GM19035 (cell line): ENCODE data around the gene ZNF431.
"Not testable (repeated sequence)": the region's sequence is repeated elsewhere in the genome, so short reads cannot be mapped to it uniquely, and the experiment has no call there.

Experiments
- ATAC-seq: cut with Tn5 transposase; IDR thresholded peaks from one replicate; pipeline ENCODE4 v1.9.1; 2021; ENCODE audit not compliant: unreplicated experiment

The ZNF431 gene

DNA sequence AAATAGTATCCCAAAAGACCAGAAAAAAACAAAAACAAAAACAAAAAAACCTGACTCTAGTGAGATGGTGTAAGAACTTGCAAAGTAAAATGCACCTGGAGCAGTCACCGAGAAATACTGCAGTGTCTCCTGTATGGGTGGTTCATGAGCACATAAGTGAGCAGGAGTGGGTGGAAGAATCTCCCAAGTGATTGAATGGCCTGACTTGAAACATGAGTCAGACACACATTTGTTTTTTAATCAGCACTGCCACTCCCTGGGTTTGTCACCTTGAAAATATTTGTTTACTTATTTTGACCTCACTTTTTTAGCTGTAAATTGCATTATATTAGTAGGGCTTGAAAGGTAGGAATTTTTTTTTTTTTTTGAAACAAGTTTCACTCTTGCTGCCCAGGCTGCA, 2.0 kb downstream of the ZNF431 start:
- no peak for ATAC-seq

DNA sequence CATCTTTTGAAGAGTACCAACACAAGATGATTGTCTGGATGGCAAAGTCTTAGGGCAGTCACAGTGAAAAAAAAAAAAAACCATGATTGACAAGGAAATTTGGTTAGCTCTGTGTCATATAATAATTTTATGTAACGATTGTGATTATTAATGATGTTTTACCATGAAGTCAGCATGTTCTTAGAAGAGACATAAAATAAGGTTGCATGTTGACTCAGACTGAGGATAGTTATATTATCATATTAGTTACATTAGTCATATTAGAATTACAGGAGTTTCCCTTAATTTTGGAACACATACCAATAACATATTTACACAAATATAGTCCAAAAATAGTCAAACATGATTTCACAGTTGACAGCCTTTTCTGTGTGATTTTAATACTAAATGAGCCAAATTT, 5.7 kb downstream of the ZNF431 start:
- ATAC-seq, result no peak

DNA sequence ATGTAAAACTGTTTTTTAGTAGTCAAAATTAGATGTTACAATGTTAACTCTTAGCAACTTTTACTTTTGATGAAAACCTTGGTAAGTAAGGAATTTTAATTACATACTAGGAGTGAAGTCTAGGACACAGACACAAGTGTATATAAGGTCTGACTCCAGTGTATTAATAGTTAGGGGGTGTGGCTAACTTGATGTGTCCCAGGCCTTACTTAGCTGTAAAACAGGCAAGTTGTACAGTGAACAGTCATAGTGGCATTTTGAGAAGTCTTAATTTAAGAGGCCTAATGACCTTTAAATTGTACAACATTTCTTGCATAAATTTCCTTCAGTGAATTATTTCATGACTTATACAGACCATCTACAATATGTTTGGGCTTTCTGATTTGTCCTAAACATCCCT, 6.8 kb downstream of the ZNF431 start:
- ATAC-seq, result no peak

DNA sequence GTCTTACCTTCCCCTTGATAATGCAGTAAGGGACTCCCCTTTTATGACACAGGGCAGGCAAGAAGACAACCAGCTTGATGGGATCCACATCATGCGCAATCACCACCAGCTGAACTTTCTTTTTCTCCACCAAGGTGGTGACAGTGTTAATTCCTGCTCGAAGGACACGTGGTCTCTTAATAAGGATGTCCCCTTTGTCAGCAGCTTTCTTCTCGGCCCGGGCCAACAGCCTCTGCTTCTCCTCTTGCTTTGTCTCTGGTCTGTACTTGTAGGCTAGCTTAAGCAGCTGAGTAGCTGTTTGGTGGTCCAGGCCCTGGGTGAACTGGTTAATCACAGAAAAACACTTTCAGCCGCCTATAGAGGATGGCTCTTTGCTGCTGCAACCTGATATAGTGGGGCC, 8.0 kb downstream of the ZNF431 start:
- ATAC-seq, result no peak

DNA sequence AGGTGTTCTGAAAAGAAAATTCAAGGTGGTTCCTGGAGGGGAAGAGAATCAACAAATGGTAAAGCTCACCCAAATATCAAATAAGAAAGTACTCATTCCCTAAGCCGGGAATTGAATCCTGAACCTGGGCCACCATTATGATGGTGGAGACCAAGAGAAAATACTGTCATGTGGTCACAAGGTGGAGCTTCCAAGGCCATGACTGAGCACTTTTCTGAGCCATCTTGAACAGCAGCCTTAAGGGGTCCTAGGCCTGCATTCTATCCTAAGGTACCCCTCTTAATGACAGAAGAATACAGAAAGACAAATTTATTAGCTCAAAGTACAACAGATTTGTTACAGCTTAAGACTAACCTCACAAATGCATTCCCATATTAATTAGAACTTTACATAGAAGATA, 9.6 kb downstream of the ZNF431 start:
- ATAC-seq, result no peak

DNA sequence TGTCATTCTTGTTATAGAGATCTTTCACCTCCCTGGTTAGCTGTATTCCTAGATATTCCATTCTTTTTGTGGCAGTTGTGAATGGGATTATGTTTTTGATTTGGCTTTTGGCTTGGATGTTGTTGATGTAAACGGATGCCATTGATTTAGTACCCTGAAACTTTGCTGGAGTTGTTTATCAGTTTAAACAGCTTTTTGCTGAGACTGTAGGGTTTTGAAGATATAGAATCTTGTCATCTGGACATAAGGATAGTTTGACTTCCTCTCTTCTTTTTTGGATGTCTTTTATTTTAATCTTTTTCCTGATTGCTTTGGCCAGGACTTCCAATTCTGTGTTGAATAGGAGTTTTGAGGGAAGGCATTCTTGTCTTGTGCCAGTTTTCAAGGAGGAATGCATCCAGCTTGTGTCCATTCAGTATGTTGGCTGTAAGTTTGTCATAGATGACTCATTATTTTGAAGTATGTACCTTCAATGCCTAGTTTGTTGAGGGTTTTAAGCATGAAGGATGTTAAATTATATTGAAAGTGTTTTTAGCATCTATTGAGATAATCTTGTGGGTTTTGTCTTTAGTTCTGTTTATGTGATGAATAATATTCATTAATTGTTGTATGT, 16.8 kb downstream of the ZNF431 start:
- ATAC-seq, result no peak

DNA sequence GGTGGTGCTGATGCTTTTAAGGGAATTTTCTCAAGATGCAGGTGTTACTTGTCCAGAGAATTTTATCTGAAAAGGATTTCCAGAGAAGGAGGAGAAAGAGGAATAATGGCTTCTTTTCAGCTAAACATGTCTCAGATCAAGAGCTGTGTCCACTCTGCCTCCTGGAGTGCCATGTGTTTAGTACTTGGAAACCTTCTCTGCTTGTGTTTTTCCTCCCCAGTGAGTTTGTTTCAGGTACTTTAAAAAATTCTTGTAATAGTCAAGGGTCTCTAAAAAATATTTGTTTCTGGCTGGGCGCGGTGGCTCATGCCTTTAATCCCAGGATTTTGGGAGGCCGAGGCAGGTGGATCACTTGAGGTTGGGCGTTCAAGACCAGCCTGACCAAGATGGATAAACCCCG, 22.7 kb downstream of the ZNF431 start:
- ATAC-seq, result no peak

DNA sequence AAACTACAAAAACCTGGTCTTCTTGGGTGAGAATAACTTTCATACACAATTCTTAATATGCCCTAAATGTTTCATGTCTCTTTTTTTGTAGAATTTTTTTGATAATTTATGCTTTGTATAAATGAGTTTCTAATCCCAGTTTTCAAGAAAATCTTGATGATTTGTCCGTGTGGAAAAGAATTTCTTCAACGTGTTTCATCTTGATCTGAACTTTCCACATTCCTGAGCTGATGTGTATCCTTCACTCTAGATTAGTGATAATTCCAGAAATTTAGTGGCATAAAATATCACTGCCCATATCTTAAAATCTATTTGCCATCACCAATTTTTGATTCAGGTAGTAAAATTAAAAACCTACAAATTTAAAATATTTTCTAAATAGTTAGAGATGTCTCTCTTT, 24.6 kb downstream of the ZNF431 start:
- ATAC-seq, result no peak

DNA sequence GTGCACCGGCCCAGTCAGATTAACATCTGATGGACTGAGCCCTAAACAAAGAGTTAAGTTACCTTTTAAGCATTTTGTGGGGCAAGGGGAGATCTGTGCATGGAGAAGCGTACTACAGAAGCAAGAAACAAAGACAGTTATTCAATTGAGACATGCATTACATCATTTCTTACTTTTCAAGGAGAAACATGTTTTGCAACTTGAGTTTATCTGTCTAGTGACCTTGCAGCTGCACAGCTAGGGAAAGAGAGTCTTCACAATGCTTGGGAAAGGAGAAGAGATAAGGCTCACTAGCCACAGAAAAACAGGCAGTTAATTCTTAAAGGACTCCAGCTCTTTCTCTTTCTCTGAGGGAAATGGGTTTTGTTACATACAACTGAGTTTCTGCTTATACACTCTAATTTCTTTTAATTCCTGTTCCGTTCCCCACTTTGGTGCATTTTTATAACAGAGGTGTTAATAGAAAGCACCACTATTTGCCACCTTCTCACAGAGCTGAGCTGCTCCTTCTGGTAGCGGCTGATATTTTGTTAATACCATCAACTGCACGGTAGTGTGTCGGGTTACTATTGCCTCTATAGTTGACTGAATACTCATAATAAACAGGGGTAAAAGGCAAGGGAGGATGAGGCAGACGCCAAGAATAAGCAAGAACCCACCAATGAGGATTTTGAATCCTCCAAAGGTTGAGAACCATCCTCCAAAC, 55.9 kb downstream of the ZNF431 start:
- ATAC-seq, result no peak

DNA sequence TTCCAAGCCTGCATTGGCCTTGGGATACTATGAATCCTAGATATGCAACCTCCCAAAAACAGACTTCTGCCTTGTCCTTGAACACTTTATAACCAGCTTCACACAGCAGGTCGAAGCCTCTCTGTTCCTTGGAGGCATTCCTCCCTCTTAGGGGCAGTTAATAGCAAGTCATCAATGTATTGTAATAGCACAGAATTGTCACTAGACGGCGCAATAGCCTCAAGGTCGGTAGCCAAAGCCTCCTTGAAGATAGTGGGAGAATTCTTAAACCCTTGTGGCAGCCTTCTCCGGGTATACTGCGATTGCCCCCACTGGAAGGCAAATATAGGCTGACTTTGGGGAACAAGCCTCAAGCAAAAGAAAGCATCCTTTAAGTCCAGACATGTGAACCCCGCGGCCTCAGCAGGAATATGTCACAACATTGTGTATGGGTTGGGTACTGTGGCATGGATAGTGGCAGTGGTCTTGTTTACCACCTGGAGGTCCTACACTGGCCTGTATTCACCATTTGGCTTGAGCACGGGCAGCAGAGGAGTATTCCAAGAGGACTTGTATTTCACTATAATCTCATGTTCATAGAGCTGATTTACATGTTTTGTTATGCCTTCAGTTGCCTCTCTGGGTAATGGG, 61.1 kb downstream of the ZNF431 start:
- ATAC-seq, result no peak

DNA sequence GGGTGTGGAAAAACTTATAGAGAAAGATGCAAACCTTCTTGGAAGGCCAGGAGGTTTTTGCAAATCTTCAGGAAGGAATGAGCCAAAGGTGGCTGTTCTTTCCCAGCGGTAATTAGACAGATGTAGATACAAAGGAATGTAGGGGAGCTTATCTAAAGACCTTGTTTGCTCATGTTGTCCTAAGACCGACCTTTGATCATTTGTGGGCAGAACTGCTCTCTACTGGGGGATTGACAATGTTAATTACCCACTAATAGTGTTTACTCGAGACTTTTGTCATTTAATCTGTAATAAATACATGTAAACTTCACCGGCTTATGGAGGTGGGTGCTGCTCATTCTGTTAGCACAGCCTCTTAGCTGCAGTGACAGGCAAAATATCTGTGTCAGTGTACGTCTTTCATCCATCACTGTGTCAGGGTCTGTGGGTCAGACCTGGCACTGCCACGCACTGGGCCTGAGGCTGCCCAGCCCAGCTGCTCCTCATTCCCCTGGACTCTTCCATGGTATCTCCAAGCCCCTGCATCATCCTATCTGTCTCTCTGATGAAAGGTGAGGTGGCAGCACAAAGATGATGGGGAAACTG, 68.3 kb downstream of the ZNF431 start:
- no peak for ATAC-seq

DNA sequence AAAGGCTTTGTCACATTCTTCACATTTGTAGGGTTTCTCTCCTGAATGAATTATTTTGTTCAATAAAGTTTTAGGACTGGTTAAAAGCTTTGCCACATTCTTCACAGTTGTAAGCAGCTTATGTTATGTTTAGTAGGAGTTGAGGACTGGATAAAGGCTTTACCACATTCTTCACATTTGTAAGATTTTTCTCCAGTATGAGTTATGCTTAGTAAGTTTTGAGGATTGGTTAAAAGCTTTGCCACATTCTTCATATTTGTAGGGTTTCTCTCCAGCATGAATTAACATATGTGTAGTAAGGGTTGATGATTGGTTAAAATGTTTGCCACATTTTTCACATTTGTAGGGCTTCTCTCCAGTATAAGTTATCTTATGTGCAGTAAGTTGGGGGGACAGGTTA, 79.9 kb downstream of the ZNF431 start:
- no peak for ATAC-seq

DNA sequence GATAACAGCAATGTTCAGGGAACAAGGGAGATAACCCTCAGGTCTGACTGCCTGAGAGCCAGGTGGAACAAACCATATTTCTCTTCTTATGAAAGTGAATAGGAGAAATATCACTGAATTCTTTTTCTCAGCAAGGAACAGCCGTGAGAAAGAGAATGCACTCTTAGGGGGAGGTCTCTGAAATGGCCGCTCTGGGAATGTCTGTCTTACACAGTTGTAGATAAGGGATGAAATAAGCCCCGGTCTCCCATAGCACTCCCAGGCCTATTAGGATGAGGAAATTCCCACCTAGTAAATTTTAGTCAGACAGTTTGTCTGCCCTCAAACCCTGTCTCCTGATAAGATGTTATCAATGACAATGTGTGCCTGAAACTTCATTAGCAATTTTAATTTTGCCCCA, 88.1 kb downstream of the ZNF431 start:
- ATAC-seq, result not testable (repeated sequence)

DNA sequence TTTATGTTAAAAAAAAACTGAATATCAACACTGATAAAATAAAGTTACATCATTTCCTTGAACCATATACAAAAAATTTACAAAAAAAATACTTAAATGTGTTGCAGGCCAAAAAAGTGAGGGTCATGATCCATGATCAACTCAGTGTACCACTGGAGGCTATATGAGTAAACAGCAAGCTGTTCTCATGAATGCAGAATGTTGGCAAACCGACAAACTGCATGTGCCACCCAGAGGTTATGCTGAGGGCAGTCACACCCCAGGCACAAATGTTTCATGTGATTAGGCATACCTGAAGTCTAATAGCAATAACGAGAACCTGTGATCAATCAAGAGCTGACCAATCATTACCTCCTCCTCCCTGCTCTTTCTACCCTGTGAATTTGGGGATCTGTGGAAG, 91.9 kb downstream of the ZNF431 start:
- no peak for ATAC-seq

DNA sequence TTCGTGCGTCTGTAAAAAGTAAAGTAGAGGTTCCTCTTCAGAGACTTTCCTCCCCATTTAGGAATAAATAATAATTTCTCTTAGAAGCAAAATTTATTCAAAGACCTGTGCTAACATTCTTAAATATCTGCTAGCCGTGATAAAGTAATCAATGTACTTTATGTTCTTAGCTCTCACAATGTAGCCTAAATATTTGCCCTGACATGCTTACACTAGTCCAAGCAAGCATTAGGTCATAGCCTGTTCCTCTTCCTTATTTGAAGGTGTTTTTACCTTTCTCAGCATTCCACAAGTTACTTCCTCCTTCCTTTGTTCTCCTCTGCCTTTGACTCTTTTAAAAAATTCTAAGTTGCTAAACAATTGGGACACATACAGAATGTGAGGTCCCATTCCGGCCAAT, 94.9 kb downstream of the ZNF431 start:
- not testable (repeated sequence) for ATAC-seq

DNA sequence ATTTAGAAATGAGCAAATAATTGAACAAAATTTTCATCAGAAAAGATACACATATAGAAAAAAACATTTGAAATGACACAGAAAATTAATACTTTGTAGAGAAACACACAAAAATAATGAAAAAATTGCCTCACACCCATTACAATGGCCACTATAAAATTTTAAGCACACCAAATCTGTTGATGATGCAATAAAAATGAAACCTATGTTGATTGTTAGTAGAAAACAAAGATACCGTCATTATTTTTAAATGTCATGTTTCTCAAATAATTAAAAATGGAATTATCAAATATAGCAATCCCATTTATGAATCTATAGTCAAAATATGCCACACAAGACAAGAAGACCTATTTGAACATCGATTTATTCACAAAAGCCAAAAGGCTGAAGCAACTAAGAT, 96.8 kb downstream of the ZNF431 start:
- no peak for ATAC-seq
